HG03097 (cell line): ENCODE measurements around the gene WDR7.

Experiments used
- ATAC-seq: cut with Tn5 transposase; IDR thresholded peaks from one replicate; pipeline ENCODE4 v1.9.1; 2021; ENCODE audit not compliant: unreplicated experiment, low FRiP score

Gene WDR7

GRCh38 chr18:56650944-56651770, at the start of gene WDR7:
WDR7 (plus strand) TSS chr18:56651359; CDS start chr18:56672516, 21,157 bp downstream.
- peak; percentile 94 for ATAC-seq

GRCh38 chr18:56606618-56607017, 44.5 kb upstream of the WDR7 start:
- no peak for ATAC-seq

- no peak for ATAC-seq
These were observed 35.2 kb upstream of the WDR7 start for GRCh38 chr18:56615738-56616520.

- ATAC-seq: no peak
These were observed 23.2 kb upstream of the WDR7 start for GRCh38 chr18:56627991-56628390.

- no peak for ATAC-seq
These were observed 18.8 kb upstream of the WDR7 start for GRCh38 chr18:56632070-56633022.

GRCh38 chr18:56635007-56635406, 16.2 kb upstream of the WDR7 start:
- ATAC-seq: no peak

GRCh38 chr18:56637176-56637575, 14.0 kb upstream of the WDR7 start:
- no peak for ATAC-seq

- no peak for ATAC-seq
These were observed 13.4 kb upstream of the WDR7 start for GRCh38 chr18:56637711-56638231.

- ATAC-seq: peak; percentile 94
These were observed 12.7 kb upstream of the WDR7 start, which contains the start of gene TXNL1 for GRCh38 chr18:56638232-56639103. TXNL1 (minus strand) TSS chr18:56638592; CDS start chr18:56638440, 152 bp downstream.

- peak; percentile 14 for ATAC-seq
These were observed 12.1 kb upstream of the WDR7 start for GRCh38 chr18:56639104-56639381.

GRCh38 chr18:56639571-56639970, 11.6 kb upstream of the WDR7 start:
- ATAC-seq: no peak

GRCh38 chr18:56641714-56642337, 9.3 kb upstream of the WDR7 start:
- no peak for ATAC-seq

- ATAC-seq: no peak
These were observed 7.8 kb upstream of the WDR7 start for GRCh38 chr18:56643381-56643780.

- no peak for ATAC-seq
These were observed 5.6 kb upstream of the WDR7 start for GRCh38 chr18:56645415-56646016.

- ATAC-seq: no peak
These were observed 4.1 kb upstream of the WDR7 start for GRCh38 chr18:56647071-56647470.

GRCh38 chr18:56647951-56648893, 2.9 kb upstream of the WDR7 start:
- no peak for ATAC-seq

- no peak for ATAC-seq
These were observed 1.2 kb upstream of the WDR7 start for GRCh38 chr18:56649996-56650395.

- no peak for ATAC-seq
These were observed 573 bp downstream of the WDR7 start for GRCh38 chr18:56651771-56652092.
